Measurements from ENCODE around the gene OR2T4. TPM values are rescaled to one million over a fixed set of nuclear protein-coding genes. Genes with fewer than 3 reads are reported as not detected.
A peak's percentile ranks its signal among the peaks of the same experiment; 100 is the strongest.

The OR2T4 gene
- polyA plus RNA-seq, 2 of the 4 experiments (the other 2 are of a cell fraction), result not detected

DNA sequence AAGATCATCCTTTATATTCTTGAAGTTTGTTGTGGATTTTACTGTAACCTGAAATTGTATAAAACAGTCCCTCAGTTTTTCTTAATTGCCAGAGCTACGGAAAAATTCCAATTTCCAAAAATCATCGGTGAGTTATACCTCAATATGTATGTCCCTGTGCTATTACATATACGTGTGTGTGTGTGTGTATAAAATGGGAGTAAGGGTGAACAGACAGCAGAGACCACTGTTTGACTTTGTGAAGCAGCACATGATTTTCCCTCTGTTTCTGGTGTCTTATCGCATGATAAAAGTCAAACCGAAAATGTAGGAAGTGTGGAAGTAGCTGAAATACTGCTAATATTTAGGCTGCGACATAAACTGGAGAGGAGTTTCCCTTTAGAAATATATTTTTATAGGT lies 42.6 kb downstream of the OR2T4 start:
- ATAC-seq (peak in 1 of 2 experiments; percentile 68; a peak in 1 of 6 replicates), FAIRE-seq (peak; percentile 100), DNase-seq (ENCODE audit: low read depth in 1 of 2, low spot score in 1 of 2) (peak; percentile 14 to 30)
- H3K4me1 ChIP-seq, result no peaks in the 10 kb centered on the region
- H3K4me2 ChIP-seq, result no peak overlapping the region
- TF ChIP-seq ZNF302 (CRISPR knock-in tag; IDR thresholded peaks at IDR 0.05), result no peak
- TF ChIP-seq EHMT2 (IDR thresholded peaks at IDR 0.05; ENCODE audit: low read depth), result no peak
- no peak for TF ChIP-seq RCOR1 (IDR thresholded peaks at IDR 0.05; ENCODE audit: low read depth, low read length)
- no peak for TF ChIP-seq ZFP36 (IDR thresholded peaks at IDR 0.05; ENCODE audit: borderline replicate concordance, partially characterized antibody)
- H3K27ac ChIP-seq, result no peak overlapping the region
- H3K9me3 ChIP-seq, result peaks cover 8% of the 10 kb centered on the region; the same call in 2 of the 3 replicates
- ChIA-PET CTCF (no interaction called here), POLR2A (no interaction called here)
- 57% methylated on average over 6 of the region's 6 CpGs for WGBS (ENCODE audit: missing lambda C conversion rate)
- H3K4me3 ChIP-seq, result no peak overlapping the region

- 2% methylated on average over 8 of the region's 8 CpGs for WGBS (ENCODE audit: missing lambda C conversion rate)
- Histone ChIP-seq H3K4me3 (no peak overlapping the region), H3K9me3 (peaks cover 10% of the 10 kb centered on the region; the same call in 2 of the 3 replicates), H3K4me1 (no peaks in the 10 kb centered on the region), H3K4me2 (no peak overlapping the region), H3K27ac (no peak overlapping the region)
- ChIA-PET POLR2A (no interaction called here), CTCF (no interaction called here)
- no peak for DNase-seq (ENCODE audit: low read depth in 1 of 2, low spot score in 1 of 2)
- no peak for TF ChIP-seq MAFK (IDR thresholded peaks at IDR 0.05; ENCODE audit: partially characterized antibody)
- no peak for TF ChIP-seq POLR2AphosphoS2 (conservative IDR thresholded peaks at IDR 0.05; ENCODE audit: low read length)
- TF ChIP-seq ZC3H11A (IDR thresholded peaks at IDR 0.05), result no peak
- no peak for TF ChIP-seq FOSL2 (IDR thresholded peaks at IDR 0.05)
- no peak for TF ChIP-seq FOSL2 (CRISPR knock-in tag; IDR thresholded peaks at IDR 0.05)
- no peak for TF ChIP-seq REST (IDR thresholded peaks at IDR 0.05)
- TF ChIP-seq ATOH8 (CRISPR knock-in tag; IDR thresholded peaks at IDR 0.05; ENCODE audit: low read depth), result no peak
- no peak for TF ChIP-seq KDM1A (IDR thresholded peaks at IDR 0.05; ENCODE audit: low read depth)
- no peak for TF ChIP-seq BHLHE40 (IDR thresholded peaks at IDR 0.05; ENCODE audit: low read depth, low read length)
- no peak for TF ChIP-seq PHF8 (IDR thresholded peaks at IDR 0.05; ENCODE audit: borderline replicate concordance, low read depth)
- no peak for TF ChIP-seq RAD21 (conservative IDR thresholded peaks at IDR 0.05 in 1 of 2, IDR thresholded peaks at IDR 0.05 in 1 of 2)
- no peak for TF ChIP-seq ESRRA (IDR thresholded peaks at IDR 0.05; ENCODE audit: borderline replicate concordance, low read length)
- no peak for TF ChIP-seq CBX2 (IDR thresholded peaks at IDR 0.05; ENCODE audit: borderline replicate concordance, low read depth)
- TF ChIP-seq HOXB13 (CRISPR knock-in tag; IDR thresholded peaks at IDR 0.05; ENCODE audit: low read depth), result no peak
- TF ChIP-seq EHF (CRISPR knock-in tag; IDR thresholded peaks at IDR 0.05), result no peak
- no peak for TF ChIP-seq HEYL (CRISPR knock-in tag; IDR thresholded peaks at IDR 0.05)
- TF ChIP-seq SREBF2 (IDR thresholded peaks at IDR 0.05), result no peak
- no peak for TF ChIP-seq RNF2 (IDR thresholded peaks at IDR 0.05; ENCODE audit: borderline replicate concordance, low read depth)
- no peak for FAIRE-seq
- no peak for ATAC-seq
Measured at GRCh38 chr1:248406721-248407692, 45.5 kb downstream of the OR2T4 start.

Other genes starting within 250 kb of the OR2T4 start
- gene OR2M5, start 216.5 kb upstream of the OR2T4 start, polyA plus RNA-seq (2011; rRNA removed), result not detected in 2 replicates
- not detected in 3 replicates for gene OR2M5, start 216.5 kb upstream of the OR2T4 start, polyA plus RNA-seq (2017; fragmentation: RNase III; extraction: RNeasy Plus Mini Kit Qiagen cat#74134 plus additional on column Dnase treatment)
- not detected in 2 replicates for gene OR2M2, start 186.8 kb upstream of the OR2T4 start, polyA plus RNA-seq (2011; rRNA removed)
- not detected in 3 replicates for gene OR2M2, start 186.8 kb upstream of the OR2T4 start, polyA plus RNA-seq (2017; fragmentation: RNase III; extraction: RNeasy Plus Mini Kit Qiagen cat#74134 plus additional on column Dnase treatment)
- not detected in 2 replicates for gene OR2M3, start 164.4 kb upstream of the OR2T4 start, polyA plus RNA-seq (2011; rRNA removed)
- not detected in 3 replicates for gene OR2M3, start 164.4 kb upstream of the OR2T4 start, polyA plus RNA-seq (2017; fragmentation: RNase III; extraction: RNeasy Plus Mini Kit Qiagen cat#74134 plus additional on column Dnase treatment)
- not detected in 2 replicates for gene OR2M4, start 130.2 kb upstream of the OR2T4 start, polyA plus RNA-seq (2011; rRNA removed)
- not detected in 3 replicates for gene OR2M4, start 130.2 kb upstream of the OR2T4 start, polyA plus RNA-seq (2017; fragmentation: RNase III; extraction: RNeasy Plus Mini Kit Qiagen cat#74134 plus additional on column Dnase treatment)
- not detected in 2 replicates for gene OR2T33, start 83.7 kb upstream of the OR2T4 start, polyA plus RNA-seq (2011; rRNA removed)
- gene OR2T33, start 83.7 kb upstream of the OR2T4 start, polyA plus RNA-seq (2017; fragmentation: RNase III; extraction: RNeasy Plus Mini Kit Qiagen cat#74134 plus additional on column Dnase treatment), result not detected in 3 replicates
- gene OR2T12, start 58.2 kb upstream of the OR2T4 start, polyA plus RNA-seq (2011; rRNA removed), result not detected in 2 replicates
- not detected in 3 replicates for gene OR2T12, start 58.2 kb upstream of the OR2T4 start, polyA plus RNA-seq (2017; fragmentation: RNase III; extraction: RNeasy Plus Mini Kit Qiagen cat#74134 plus additional on column Dnase treatment)
- gene OR2M7, start 37.1 kb upstream of the OR2T4 start, polyA plus RNA-seq (2011; rRNA removed), result not detected in 2 replicates
- gene OR2M7, start 37.1 kb upstream of the OR2T4 start, polyA plus RNA-seq (2017; fragmentation: RNase III; extraction: RNeasy Plus Mini Kit Qiagen cat#74134 plus additional on column Dnase treatment), result not detected in 3 replicates
- gene OR14C36, start 12.9 kb upstream of the OR2T4 start, polyA plus RNA-seq (2011; rRNA removed), result not detected in 2 replicates
- not detected in 3 replicates for gene OR14C36, start 12.9 kb upstream of the OR2T4 start, polyA plus RNA-seq (2017; fragmentation: RNase III; extraction: RNeasy Plus Mini Kit Qiagen cat#74134 plus additional on column Dnase treatment)
- gene OR2T6, start 14.1 kb downstream of the OR2T4 start, polyA plus RNA-seq (2011; rRNA removed), result not detected in 2 replicates
- gene OR2T6, start 14.1 kb downstream of the OR2T4 start, polyA plus RNA-seq (2017; fragmentation: RNase III; extraction: RNeasy Plus Mini Kit Qiagen cat#74134 plus additional on column Dnase treatment), result not detected in 3 replicates
- not detected in 2 replicates for gene OR2T1, start 41.4 kb downstream of the OR2T4 start, polyA plus RNA-seq (2011; rRNA removed)
- not detected in 3 replicates for gene OR2T1, start 41.4 kb downstream of the OR2T4 start, polyA plus RNA-seq (2017; fragmentation: RNase III; extraction: RNeasy Plus Mini Kit Qiagen cat#74134 plus additional on column Dnase treatment)
- gene OR2T2, start 84.0 kb downstream of the OR2T4 start, polyA plus RNA-seq (2011; rRNA removed), result not detected in 2 replicates
- not detected in 3 replicates for gene OR2T2, start 84.0 kb downstream of the OR2T4 start, polyA plus RNA-seq (2017; fragmentation: RNase III; extraction: RNeasy Plus Mini Kit Qiagen cat#74134 plus additional on column Dnase treatment)
- not detected in 2 replicates for gene OR2T3, start 111.7 kb downstream of the OR2T4 start, polyA plus RNA-seq (2011; rRNA removed)
- not detected in 3 replicates for gene OR2T3, start 111.7 kb downstream of the OR2T4 start, polyA plus RNA-seq (2017; fragmentation: RNase III; extraction: RNeasy Plus Mini Kit Qiagen cat#74134 plus additional on column Dnase treatment)
- gene OR2T5, start 126.9 kb downstream of the OR2T4 start, polyA plus RNA-seq (2011; rRNA removed), result not detected in 2 replicates
- not detected in 3 replicates for gene OR2T5, start 126.9 kb downstream of the OR2T4 start, polyA plus RNA-seq (2017; fragmentation: RNase III; extraction: RNeasy Plus Mini Kit Qiagen cat#74134 plus additional on column Dnase treatment)
- gene OR2G6, start 146.4 kb downstream of the OR2T4 start, polyA plus RNA-seq (2011; rRNA removed), result not detected in 2 replicates
- gene OR2G6, start 146.4 kb downstream of the OR2T4 start, polyA plus RNA-seq (2017; fragmentation: RNase III; extraction: RNeasy Plus Mini Kit Qiagen cat#74134 plus additional on column Dnase treatment), result not detected in 3 replicates
- not detected in 2 replicates for gene OR2T29, start 201.1 kb downstream of the OR2T4 start, polyA plus RNA-seq (2011; rRNA removed)
- gene OR2T29, start 201.1 kb downstream of the OR2T4 start, polyA plus RNA-seq (2017; fragmentation: RNase III; extraction: RNeasy Plus Mini Kit Qiagen cat#74134 plus additional on column Dnase treatment), result not detected in 3 replicates
- not detected in 2 replicates for gene OR2T34, start 213.1 kb downstream of the OR2T4 start, polyA plus RNA-seq (2011; rRNA removed)
- not detected in 3 replicates for gene OR2T34, start 213.1 kb downstream of the OR2T4 start, polyA plus RNA-seq (2017; fragmentation: RNase III; extraction: RNeasy Plus Mini Kit Qiagen cat#74134 plus additional on column Dnase treatment)
- gene OR2T10, start 236.0 kb downstream of the OR2T4 start, polyA plus RNA-seq (2011; rRNA removed), result not detected in 2 replicates
- not detected in 3 replicates for gene OR2T10, start 236.0 kb downstream of the OR2T4 start, polyA plus RNA-seq (2017; fragmentation: RNase III; extraction: RNeasy Plus Mini Kit Qiagen cat#74134 plus additional on column Dnase treatment)

Data from A549 (cell line).